ENCODE measurements around the gene FARSB.

FARSB gene

GRCh38 chr2:222554517-222554916 lies 101.4 kb downstream of the FARSB start:
- Histone ChIP-seq H4K91ac (ENCODE audit: low read depth, low read length) (no peak overlapping the region), H3K4me2 (ENCODE audit: low read length) (no peak overlapping the region), H3K9me3 (ENCODE audit: insufficient read depth, low read depth, low read length) (no peaks in the 10 kb centered on the region), H4K8ac (ENCODE audit: low read depth, low read length) (no peak overlapping the region), H4K12ac (ENCODE audit: low read depth, low read length) (no peak overlapping the region), H2BK5ac (ENCODE audit: low read depth, low read length, poor library complexity) (no peak overlapping the region), H3K79me2 (ENCODE audit: control insufficient read depth, insufficient read depth, low read length, poor library complexity) (no peaks in the 10 kb centered on the region), H3K79me1 (ENCODE audit: low read length) (no peaks in the 10 kb centered on the region), H2AK5ac (ENCODE audit: low read length) (no peak overlapping the region), H3K27ac (ENCODE audit: low read depth, low read length) (no peak overlapping the region), H3K4ac (ENCODE audit: low read depth, low read length) (no peak overlapping the region), H3K27me3 (ENCODE audit: insufficient read depth, low read length) (no peaks in the 10 kb centered on the region), H3K36me3 (ENCODE audit: control insufficient read depth in 1 of 2, insufficient read depth in 2 of 2, low read length in 2 of 2) (no peaks in the 10 kb centered on the region), H2BK12ac (ENCODE audit: low read length) (no peak overlapping the region), H3K4me3 (ENCODE audit: low read depth, low read length) (no peak overlapping the region), H2AFZ (ENCODE audit: insufficient read depth, low read length, poor library complexity) (no peak overlapping the region), H3K14ac (ENCODE audit: low read length) (no peak overlapping the region), H3K4me1 (ENCODE audit: control insufficient read depth in 1 of 2, insufficient read depth in 2 of 2, low read length in 2 of 2) (no peaks in the 10 kb centered on the region), H3K18ac (ENCODE audit: low read length) (no peak overlapping the region), H3K23ac (ENCODE audit: low read length) (no peak overlapping the region), H2BK120ac (ENCODE audit: insufficient read depth, low read length, poor library complexity) (no peak overlapping the region), H3K9ac (ENCODE audit: low read length) (no peak overlapping the region)
- no CpG with 5 or more reads among the region's 7 CpGs for WGBS (ENCODE audit: extremely low coverage, insufficient coverage, insufficient read length)
- no peak for DNase-seq

- Histone ChIP-seq H3K14ac (ENCODE audit: low read length) (no peak overlapping the region), H3K79me2 (ENCODE audit: control insufficient read depth, insufficient read depth, low read length, poor library complexity) (no peaks in the 10 kb centered on the region), H3K4me1 (ENCODE audit: control insufficient read depth in 1 of 2, insufficient read depth in 2 of 2, low read length in 2 of 2) (no peaks in the 10 kb centered on the region), H4K91ac (ENCODE audit: low read depth, low read length) (no peak overlapping the region), H2AK5ac (ENCODE audit: low read length) (no peak overlapping the region), H2BK12ac (ENCODE audit: low read length) (no peak overlapping the region), H3K9me3 (ENCODE audit: insufficient read depth, low read depth, low read length) (no peaks in the 10 kb centered on the region), H3K4me3 (ENCODE audit: low read depth, low read length) (no peak overlapping the region), H3K23ac (ENCODE audit: low read length) (no peak overlapping the region), H3K9ac (ENCODE audit: low read length) (no peak overlapping the region), H4K12ac (ENCODE audit: low read depth, low read length) (no peak overlapping the region), H4K8ac (ENCODE audit: low read depth, low read length) (no peak overlapping the region), H2BK5ac (ENCODE audit: low read depth, low read length, poor library complexity) (no peak overlapping the region), H3K36me3 (ENCODE audit: control insufficient read depth in 1 of 2, insufficient read depth in 2 of 2, low read length in 2 of 2) (no peaks in the 10 kb centered on the region), H2AFZ (ENCODE audit: insufficient read depth, low read length, poor library complexity) (no peak overlapping the region), H3K4ac (ENCODE audit: low read depth, low read length) (no peak overlapping the region), H3K18ac (ENCODE audit: low read length) (no peak overlapping the region), H3K4me2 (ENCODE audit: low read length) (no peak overlapping the region), H3K27ac (ENCODE audit: low read depth, low read length) (no peak overlapping the region), H3K27me3 (ENCODE audit: insufficient read depth, low read length) (no peaks in the 10 kb centered on the region), H3K79me1 (ENCODE audit: low read length) (no peaks in the 10 kb centered on the region), H2BK120ac (ENCODE audit: insufficient read depth, low read length, poor library complexity) (no peak overlapping the region)
- DNase-seq = no peak
- WGBS (ENCODE audit: extremely low coverage, insufficient coverage, insufficient read length) = no CpG with 5 or more reads among the region's 3 CpGs
Measured at GRCh38 chr2:222548992-222549391, 106.9 kb downstream of the FARSB start.

- WGBS (ENCODE audit: extremely low coverage, insufficient coverage, insufficient read length) = no CpG with 5 or more reads among the region's 5 CpGs
- H2AFZ ChIP-seq (ENCODE audit: insufficient read depth, low read length, poor library complexity) = no peak overlapping the region
- no peak overlapping the region for H3K27ac ChIP-seq (ENCODE audit: low read depth, low read length)
- H3K27me3 ChIP-seq (ENCODE audit: insufficient read depth, low read length) = no peaks in the 10 kb centered on the region
- H3K4me3 ChIP-seq (ENCODE audit: low read depth, low read length) = no peak overlapping the region
- no peaks in the 10 kb centered on the region for H3K4me1 ChIP-seq (ENCODE audit: control insufficient read depth in 1 of 2, insufficient read depth in 2 of 2, low read length in 2 of 2)
- H2BK12ac ChIP-seq (ENCODE audit: low read length) = no peak overlapping the region
- H3K79me1 ChIP-seq (ENCODE audit: low read length) = no peaks in the 10 kb centered on the region
- DNase-seq = no peak
- no peak overlapping the region for H3K23ac ChIP-seq (ENCODE audit: low read length)
- no peak overlapping the region for H3K4ac ChIP-seq (ENCODE audit: low read depth, low read length)
- no peak overlapping the region for H2AK5ac ChIP-seq (ENCODE audit: low read length)
- no peak overlapping the region for H4K91ac ChIP-seq (ENCODE audit: low read depth, low read length)
- no peak overlapping the region for H3K9ac ChIP-seq (ENCODE audit: low read length)
- no peaks in the 10 kb centered on the region for H3K36me3 ChIP-seq (ENCODE audit: control insufficient read depth in 1 of 2, insufficient read depth in 2 of 2, low read length in 2 of 2)
- H3K18ac ChIP-seq (ENCODE audit: low read length) = no peak overlapping the region
- no peaks in the 10 kb centered on the region for H3K79me2 ChIP-seq (ENCODE audit: control insufficient read depth, insufficient read depth, low read length, poor library complexity)
- H4K12ac ChIP-seq (ENCODE audit: low read depth, low read length) = no peak overlapping the region
- no peak overlapping the region for H2BK120ac ChIP-seq (ENCODE audit: insufficient read depth, low read length, poor library complexity)
- H4K8ac ChIP-seq (ENCODE audit: low read depth, low read length) = no peak overlapping the region
- H3K4me2 ChIP-seq (ENCODE audit: low read length) = no peak overlapping the region
- H2BK5ac ChIP-seq (ENCODE audit: low read depth, low read length, poor library complexity) = no peak overlapping the region
- H3K14ac ChIP-seq (ENCODE audit: low read length) = no peak overlapping the region
- H3K9me3 ChIP-seq (ENCODE audit: insufficient read depth, low read depth, low read length) = no peaks in the 10 kb centered on the region
Measured at GRCh38 chr2:222547083-222547482, 108.8 kb downstream of the FARSB start.

- Histone ChIP-seq H3K27ac (ENCODE audit: low read depth, low read length) (no peak overlapping the region), H4K12ac (ENCODE audit: low read depth, low read length) (no peak overlapping the region), H4K91ac (ENCODE audit: low read depth, low read length) (no peak overlapping the region), H3K4me3 (ENCODE audit: low read depth, low read length) (no peak overlapping the region), H2AK5ac (ENCODE audit: low read length) (no peak overlapping the region), H3K27me3 (ENCODE audit: insufficient read depth, low read length) (no peaks in the 10 kb centered on the region), H3K18ac (ENCODE audit: low read length) (no peak overlapping the region), H3K23ac (ENCODE audit: low read length) (no peak overlapping the region), H2BK12ac (ENCODE audit: low read length) (no peak overlapping the region), H3K9ac (ENCODE audit: low read length) (no peak overlapping the region), H3K36me3 (ENCODE audit: control insufficient read depth in 1 of 2, insufficient read depth in 2 of 2, low read length in 2 of 2) (no peaks in the 10 kb centered on the region), H3K79me2 (ENCODE audit: control insufficient read depth, insufficient read depth, low read length, poor library complexity) (no peaks in the 10 kb centered on the region), H3K4me1 (ENCODE audit: control insufficient read depth in 1 of 2, insufficient read depth in 2 of 2, low read length in 2 of 2) (no peaks in the 10 kb centered on the region), H2AFZ (ENCODE audit: insufficient read depth, low read length, poor library complexity) (no peak overlapping the region), H2BK5ac (ENCODE audit: low read depth, low read length, poor library complexity) (no peak overlapping the region), H3K9me3 (ENCODE audit: insufficient read depth, low read depth, low read length) (no peaks in the 10 kb centered on the region), H3K4me2 (ENCODE audit: low read length) (no peak overlapping the region), H3K4ac (ENCODE audit: low read depth, low read length) (no peak overlapping the region), H3K14ac (ENCODE audit: low read length) (no peak overlapping the region), H2BK120ac (ENCODE audit: insufficient read depth, low read length, poor library complexity) (no peak overlapping the region), H3K79me1 (ENCODE audit: low read length) (no peaks in the 10 kb centered on the region), H4K8ac (ENCODE audit: low read depth, low read length) (no peak overlapping the region)
- no CpG with 5 or more reads among the region's 6 CpGs for WGBS (ENCODE audit: extremely low coverage, insufficient coverage, insufficient read length)
- DNase-seq = no peak
Measured at GRCh38 chr2:222545823-222546795, 109.8 kb downstream of the FARSB start.

All from trophoblast cell (in vitro differentiated cells and primary cell).